Measurements from ENCODE around the gene FOXN3.

The FOXN3 gene

DNA sequence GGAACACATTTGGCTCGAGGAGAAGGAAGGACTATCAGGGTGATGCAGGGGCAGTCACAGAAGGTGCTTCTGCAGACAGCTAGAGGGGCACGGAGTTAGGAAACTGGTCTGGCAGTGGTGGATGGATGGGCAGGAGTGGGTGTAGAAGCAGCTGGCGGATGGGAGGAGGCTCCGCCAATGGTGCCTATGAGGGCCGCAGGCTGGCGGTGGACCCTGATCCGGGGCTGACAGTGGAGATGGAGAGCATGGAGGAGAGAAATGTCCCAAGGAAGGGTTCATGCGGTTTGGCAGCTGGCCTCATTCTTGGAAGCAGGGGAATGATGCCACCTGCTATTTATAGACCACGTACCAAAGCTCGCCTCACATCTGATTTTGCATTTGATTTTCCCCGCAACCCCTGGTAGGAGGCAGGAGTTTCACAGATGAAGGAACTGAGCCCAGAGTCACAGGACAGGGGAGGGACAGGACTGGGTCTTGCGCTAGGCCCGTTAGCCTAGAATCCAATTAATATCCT lies 237.1 kb downstream of the FOXN3 start:
- DNase-seq (ENCODE audit: low read depth), result no peak
- H3K4me3 ChIP-seq (ENCODE audit: low read length), result no peak overlapping the region
- TF ChIP-seq, protein P1, sequence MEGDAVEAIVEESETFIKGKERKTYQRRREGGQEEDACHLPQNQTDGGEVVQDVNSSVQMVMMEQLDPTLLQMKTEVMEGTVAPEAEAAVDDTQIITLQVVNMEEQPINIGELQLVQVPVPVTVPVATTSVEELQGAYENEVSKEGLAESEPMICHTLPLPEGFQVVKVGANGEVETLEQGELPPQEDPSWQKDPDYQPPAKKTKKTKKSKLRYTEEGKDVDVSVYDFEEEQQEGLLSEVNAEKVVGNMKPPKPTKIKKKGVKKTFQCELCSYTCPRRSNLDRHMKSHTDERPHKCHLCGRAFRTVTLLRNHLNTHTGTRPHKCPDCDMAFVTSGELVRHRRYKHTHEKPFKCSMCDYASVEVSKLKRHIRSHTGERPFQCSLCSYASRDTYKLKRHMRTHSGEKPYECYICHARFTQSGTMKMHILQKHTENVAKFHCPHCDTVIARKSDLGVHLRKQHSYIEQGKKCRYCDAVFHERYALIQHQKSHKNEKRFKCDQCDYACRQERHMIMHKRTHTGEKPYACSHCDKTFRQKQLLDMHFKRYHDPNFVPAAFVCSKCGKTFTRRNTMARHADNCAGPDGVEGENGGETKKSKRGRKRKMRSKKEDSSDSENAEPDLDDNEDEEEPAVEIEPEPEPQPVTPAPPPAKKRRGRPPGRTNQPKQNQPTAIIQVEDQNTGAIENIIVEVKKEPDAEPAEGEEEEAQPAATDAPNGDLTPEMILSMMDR (IDR thresholded peaks at IDR 0.05; ENCODE audit: insufficient read depth, low read depth, low read length, missing control alignments), result no peak

DNA sequence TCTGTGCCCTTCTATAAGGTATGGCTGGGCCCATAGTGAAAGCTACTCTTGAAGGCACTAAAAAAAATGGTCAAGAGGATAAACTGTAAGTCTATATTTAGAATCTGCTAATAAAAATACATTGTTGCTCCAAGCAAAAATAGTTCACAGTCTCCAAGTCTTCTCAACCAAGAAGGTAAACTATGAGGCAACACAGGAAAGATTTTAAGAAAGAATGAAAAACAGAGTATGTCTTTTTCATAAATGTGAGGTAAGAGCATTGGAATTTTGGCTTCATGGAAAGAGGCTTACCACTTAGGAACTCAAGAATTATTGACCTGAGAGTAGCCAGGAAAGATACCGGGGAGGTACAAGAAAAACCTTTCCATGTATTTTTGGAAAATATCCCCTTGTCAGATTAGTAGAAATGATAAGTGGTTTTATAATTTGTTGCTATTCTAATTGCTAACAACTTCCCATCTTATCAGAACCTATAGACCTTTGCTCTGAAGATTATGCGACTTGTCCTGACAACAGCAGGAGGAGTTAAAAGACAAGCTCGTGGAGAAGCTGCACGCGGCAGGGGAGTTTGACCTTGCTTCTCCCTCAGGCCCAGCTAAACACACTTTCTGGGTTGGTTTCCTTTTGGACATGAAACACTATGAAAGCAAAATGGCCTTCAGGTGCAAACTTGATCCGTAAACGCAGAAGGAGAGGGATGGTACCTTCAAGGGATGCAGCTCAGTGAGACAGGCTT lies 238.1 kb downstream of the FOXN3 start:
- DNase-seq (ENCODE audit: low read depth), result no peak
- TF ChIP-seq, protein P1 (IDR thresholded peaks at IDR 0.05; ENCODE audit: insufficient read depth, low read depth, low read length, missing control alignments), result no peak
- no peak overlapping the region for H3K4me3 ChIP-seq (ENCODE audit: low read length)

DNA sequence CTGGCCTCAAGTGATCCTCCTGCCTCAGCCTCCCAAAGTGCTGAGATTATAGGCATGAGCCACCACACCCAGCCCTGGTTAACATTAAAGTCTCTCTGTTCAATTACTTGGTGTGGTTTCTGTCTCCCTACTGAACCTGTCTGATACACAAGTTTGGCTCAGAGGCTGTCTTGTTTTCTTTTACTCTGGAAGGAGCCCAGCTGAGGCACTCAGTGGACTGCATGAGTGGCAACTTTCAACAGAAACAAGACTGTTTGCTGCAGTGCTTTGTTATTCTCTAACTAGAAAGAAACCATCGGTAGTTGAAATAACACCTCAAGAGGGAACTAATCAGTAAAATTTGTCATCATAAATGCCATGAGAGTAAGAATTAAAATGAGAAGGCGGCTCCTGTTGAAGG lies 238.7 kb downstream of the FOXN3 start:
- no peak overlapping the region for H3K4me3 ChIP-seq (ENCODE audit: low read length)
- no peak for DNase-seq (ENCODE audit: low read depth)
- TF ChIP-seq, protein P1 (IDR thresholded peaks at IDR 0.05; ENCODE audit: insufficient read depth, low read depth, low read length, missing control alignments), result no peak

DNA sequence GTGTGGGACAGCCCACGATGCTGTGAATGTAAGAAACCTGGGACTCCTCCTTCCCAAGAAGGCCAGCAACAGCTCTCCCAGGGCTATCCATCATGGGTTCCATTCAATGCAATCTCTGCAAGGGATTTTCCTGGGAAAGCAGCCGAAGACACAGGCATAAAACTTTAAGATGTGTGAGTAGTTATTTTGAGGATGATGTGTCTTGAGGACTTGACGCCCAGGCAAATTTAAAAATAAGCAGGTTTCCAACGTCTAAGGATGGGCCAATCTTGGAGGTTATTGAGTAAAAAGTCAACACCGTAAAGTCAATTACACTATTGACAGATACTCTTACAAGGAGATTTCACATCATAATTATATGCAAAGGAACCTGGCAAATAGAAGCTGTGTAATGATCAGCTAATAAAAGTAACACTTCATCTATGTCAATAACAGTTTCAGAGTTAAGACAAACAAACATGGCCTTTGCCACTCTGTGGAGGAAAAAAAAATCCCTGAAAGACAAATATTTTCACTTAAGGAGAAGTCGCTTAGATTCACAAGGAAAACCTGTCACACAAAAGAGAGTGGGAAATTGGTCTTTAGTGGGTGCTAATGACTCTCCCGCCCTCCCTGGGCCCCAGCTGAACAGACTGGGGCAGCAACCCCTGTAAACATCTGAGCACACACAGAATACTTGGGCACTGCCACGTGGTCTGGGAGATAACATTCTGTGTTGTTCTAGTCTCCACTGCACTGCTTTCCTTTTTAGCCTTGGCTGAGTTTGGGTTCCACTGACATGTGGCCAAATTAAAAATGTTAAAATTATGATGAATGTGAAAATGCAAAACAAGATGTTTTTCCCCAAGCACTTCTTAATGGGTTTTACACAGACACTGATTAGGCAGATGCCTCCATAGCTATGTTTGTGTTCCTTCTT lies 240.9 kb downstream of the FOXN3 start:
- no peak for DNase-seq (ENCODE audit: low read depth)
- TF ChIP-seq, protein P1 (IDR thresholded peaks at IDR 0.05; ENCODE audit: insufficient read depth, low read depth, low read length, missing control alignments), result no peak
- H3K4me3 ChIP-seq (ENCODE audit: low read length), result no peak overlapping the region

DNA sequence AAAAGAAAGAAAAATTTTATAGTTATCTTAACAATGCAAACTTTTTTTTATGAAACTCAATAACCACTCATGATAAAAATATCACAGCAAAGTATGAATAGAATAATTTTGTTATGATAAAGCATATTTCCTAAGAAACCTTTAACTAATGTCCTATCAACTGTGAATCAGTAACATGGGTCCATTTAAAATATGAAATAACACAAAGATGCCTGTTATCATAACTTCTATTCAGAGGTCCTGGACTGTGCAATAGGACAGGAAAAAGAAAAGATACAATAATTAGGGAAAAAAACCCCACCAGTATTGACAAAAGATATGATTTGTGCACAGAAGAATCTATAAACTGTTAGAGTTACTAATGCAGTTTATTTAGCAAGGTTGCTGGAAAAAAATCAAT lies 245.4 kb downstream of the FOXN3 start:
- DNase-seq (ENCODE audit: low read depth), result no peak
- H3K4me3 ChIP-seq (ENCODE audit: low read length), result no peak overlapping the region
- TF ChIP-seq, protein P1 (IDR thresholded peaks at IDR 0.05; ENCODE audit: insufficient read depth, low read depth, low read length, missing control alignments), result no peak

DNA sequence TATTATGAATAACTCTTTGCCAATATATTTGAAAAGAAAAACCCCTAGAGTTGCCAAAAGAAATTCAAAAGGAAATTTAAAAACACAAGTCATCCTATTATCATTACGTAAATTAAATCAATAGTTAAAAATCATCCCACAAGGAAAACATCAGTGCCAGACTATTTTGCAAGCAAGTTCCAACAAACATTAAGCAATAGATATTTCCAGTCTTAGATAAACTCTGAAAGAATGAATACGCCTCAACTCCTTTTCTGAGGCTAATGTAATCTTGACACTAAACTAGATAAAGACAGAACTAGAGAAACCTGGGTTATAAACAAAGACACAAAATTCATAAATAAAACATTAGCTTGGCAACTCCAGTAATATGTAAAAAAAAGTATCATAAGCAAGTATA lies 245.9 kb downstream of the FOXN3 start:
- no peak overlapping the region for H3K4me3 ChIP-seq (ENCODE audit: low read length)
- DNase-seq (ENCODE audit: low read depth), result peak; percentile 6
- TF ChIP-seq, protein P1 (IDR thresholded peaks at IDR 0.05; ENCODE audit: insufficient read depth, low read depth, low read length, missing control alignments), result no peak
